Liver (tissue), 3 donors: Measurements from ENCODE around the gene TPRG1L.

Experiments
- EGR1 ChIP-seq, 2 donors: IDR thresholded peaks; 2 replicates each; pipeline ENCODE4 v1.6.1; 2016 to 2018; ENCODE audit warnings: antibody characterized with exemption in 2 of 2, low read depth in 2 of 2
- FOXA1 ChIP-seq: IDR thresholded peaks from 2 replicates; pipeline ENCODE4 v1.6.1; 2016; ENCODE audit warnings: antibody characterized with exemption
- GABPA ChIP-seq, 2 donors: IDR thresholded peaks in 1 of 2; conservative IDR thresholded peaks in 1 of 2; 2 replicates each; pipeline ENCODE4 v1.6.1; 2016; ENCODE audit warnings: antibody characterized with exemption in 2 of 2, mild to moderate bottlenecking in 1 of 2, moderate library complexity in 1 of 2
- HNF4G ChIP-seq: IDR thresholded peaks from 2 replicates; pipeline ENCODE4 v1.6.1; 2016; ENCODE audit warnings: antibody characterized with exemption
- JUND ChIP-seq, 2 donors: IDR thresholded peaks; 2 replicates each; pipeline ENCODE4 v1.6.1; 2016; ENCODE audit warnings: antibody characterized with exemption in 2 of 2
- NR2F2 ChIP-seq: IDR thresholded peaks from 2 replicates; pipeline ENCODE4 v1.6.1; 2016; ENCODE audit warnings: antibody characterized with exemption
- TAF1 ChIP-seq: conservative IDR thresholded peaks from 2 replicates; pipeline ENCODE4 v1.6.1; 2016; ENCODE audit warnings: antibody characterized with exemption, mild to moderate bottlenecking
- YY1 ChIP-seq: IDR thresholded peaks from 2 replicates; pipeline ENCODE4 v1.6.1; 2016; ENCODE audit warnings: antibody characterized with exemption, mild to moderate bottlenecking
- TF ChIP-seq, protein P1 (sequence below): fragments of 150-350 bp; IDR thresholded peaks from 2 replicates; pipeline ENCODE4 v1.5.1; 2017; ENCODE audit warnings: improper control_type of control experiment, low read depth, low read length; ENCODE audit not compliant: missing input control
- TF ChIP-seq, protein P2 (sequence below): IDR thresholded peaks from 2 replicates; pipeline ENCODE4 v1.6.1; 2016; ENCODE audit warnings: antibody characterized with exemption
- donor health status: healthy.
- donor health status: healthy.

DNA sequence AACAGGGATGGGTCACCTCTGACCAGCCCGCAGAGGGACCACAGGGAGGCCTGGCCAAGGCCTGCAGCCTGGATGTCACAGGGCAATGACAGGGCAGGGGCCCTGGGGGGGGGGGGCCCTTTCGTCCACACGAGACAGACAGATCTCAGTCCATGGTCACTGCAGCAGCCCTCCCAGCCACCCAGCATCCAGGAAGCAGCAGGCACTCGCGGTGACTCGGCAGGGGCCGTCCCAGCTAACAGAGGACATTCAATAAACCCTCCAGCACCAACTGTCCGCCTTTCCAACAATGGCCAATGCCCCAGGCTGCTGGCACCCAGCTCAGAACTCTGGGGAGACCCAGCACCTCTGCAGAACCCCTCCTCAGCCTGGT, 46.4 kb upstream of the TPRG1L start:
- TF ChIP-seq GABPA (IDR thresholded peaks at IDR 0.05 in 1 of 2, conservative IDR thresholded peaks at IDR 0.05 in 1 of 2) (no peak), FOXA1 (no peak), YY1 (no peak), EGR1 (IDR thresholded peaks at IDR 0.05; ENCODE audit: low read depth in 2 of 2) (no peak), HNF4G (no peak), NR2F2 (no peak), JUND (IDR thresholded peaks at IDR 0.05) (no peak), TAF1 (no peak)
- TF ChIP-seq, protein P1, sequence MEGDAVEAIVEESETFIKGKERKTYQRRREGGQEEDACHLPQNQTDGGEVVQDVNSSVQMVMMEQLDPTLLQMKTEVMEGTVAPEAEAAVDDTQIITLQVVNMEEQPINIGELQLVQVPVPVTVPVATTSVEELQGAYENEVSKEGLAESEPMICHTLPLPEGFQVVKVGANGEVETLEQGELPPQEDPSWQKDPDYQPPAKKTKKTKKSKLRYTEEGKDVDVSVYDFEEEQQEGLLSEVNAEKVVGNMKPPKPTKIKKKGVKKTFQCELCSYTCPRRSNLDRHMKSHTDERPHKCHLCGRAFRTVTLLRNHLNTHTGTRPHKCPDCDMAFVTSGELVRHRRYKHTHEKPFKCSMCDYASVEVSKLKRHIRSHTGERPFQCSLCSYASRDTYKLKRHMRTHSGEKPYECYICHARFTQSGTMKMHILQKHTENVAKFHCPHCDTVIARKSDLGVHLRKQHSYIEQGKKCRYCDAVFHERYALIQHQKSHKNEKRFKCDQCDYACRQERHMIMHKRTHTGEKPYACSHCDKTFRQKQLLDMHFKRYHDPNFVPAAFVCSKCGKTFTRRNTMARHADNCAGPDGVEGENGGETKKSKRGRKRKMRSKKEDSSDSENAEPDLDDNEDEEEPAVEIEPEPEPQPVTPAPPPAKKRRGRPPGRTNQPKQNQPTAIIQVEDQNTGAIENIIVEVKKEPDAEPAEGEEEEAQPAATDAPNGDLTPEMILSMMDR, result no peak
- TF ChIP-seq, protein P2, sequence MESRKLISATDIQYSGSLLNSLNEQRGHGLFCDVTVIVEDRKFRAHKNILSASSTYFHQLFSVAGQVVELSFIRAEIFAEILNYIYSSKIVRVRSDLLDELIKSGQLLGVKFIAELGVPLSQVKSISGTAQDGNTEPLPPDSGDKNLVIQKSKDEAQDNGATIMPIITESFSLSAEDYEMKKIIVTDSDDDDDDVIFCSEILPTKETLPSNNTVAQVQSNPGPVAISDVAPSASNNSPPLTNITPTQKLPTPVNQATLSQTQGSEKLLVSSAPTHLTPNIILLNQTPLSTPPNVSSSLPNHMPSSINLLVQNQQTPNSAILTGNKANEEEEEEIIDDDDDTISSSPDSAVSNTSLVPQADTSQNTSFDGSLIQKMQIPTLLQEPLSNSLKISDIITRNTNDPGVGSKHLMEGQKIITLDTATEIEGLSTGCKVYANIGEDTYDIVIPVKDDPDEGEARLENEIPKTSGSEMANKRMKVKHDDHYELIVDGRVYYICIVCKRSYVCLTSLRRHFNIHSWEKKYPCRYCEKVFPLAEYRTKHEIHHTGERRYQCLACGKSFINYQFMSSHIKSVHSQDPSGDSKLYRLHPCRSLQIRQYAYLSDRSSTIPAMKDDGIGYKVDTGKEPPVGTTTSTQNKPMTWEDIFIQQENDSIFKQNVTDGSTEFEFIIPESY, result no peak
